Stimulated activated CD8-positive, alpha-beta memory T cell treated with anti-CD3 and anti-CD28 coated beads, Interleukin-4, amount 100 ng/mL, for 48 hours (primary cell): ENCODE measurements around the gene VWA1.
"Not testable (repeated sequence)": the region's sequence is repeated elsewhere in the genome, so short reads cannot be mapped to it uniquely, and the experiment has no call there.

Experiments used
- DNase-seq: peaks from one replicate; pipeline ENCODE4 v3.0.0-alpha.2; 2020

The VWA1 gene

GRCh38 chr1:1459711-1460110 is 24.2 kb downstream of the VWA1 start:
- not testable (repeated sequence) for DNase-seq

DNA sequence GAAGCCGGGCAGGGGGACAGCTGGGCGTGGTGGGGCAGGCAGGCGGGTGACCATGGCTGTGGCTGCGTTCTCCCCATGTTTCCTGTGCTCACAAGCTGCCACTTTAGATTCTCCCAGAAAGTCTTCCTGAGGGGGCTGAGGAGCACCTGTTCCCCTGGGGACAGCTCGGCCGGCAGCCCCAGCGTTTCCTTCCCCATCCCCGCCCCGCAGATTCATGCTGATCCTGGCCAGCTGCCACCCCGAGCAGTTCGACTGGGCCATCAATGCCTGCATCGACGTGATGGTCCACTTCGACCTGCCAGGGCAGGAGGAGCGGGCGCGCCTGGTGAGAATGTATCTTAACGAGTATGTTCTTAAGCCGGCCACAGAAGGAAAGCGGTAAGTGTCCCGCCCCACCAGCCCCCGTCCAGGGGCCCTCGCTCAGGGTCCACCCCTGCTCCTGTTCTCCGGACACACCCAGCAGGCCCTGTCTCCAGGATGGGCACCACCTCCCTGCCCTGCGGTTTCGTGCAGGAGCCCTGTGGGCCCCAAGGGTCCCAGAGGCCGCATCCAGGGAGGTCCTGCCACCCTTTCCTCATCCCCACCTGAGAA is 25.1 kb downstream of the VWA1 start:
- no peak for DNase-seq

DNA sequence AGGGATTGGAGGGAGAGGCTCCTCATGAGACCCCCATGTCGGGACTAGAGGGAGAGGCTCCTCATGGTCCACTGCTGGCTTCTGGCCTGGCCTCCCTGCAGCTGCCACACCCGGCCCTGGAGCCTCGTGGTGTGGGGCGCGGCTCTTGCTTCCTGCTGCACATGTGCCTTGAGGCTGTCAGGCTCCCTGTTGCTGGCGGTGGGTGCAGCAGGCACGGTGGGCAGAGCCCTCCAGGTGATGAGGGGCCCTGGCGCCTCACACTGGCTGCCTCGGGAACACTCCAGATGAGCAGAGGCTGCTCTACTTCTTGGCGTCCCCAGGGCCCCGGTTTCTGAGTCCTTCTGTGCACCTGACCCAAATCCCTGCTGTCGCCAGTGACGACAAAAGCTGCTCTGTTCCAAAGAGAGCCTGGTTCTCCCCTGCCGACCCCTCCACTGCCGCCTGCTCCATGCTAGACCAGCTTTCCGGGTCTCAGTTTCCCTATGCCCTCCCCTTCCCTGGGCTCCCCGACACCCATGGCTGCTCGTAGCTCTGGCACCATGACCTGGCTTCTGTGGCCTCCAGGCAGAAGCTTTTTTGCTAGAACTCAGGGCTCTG is 26.3 kb downstream of the VWA1 start:
- no peak for DNase-seq

DNA sequence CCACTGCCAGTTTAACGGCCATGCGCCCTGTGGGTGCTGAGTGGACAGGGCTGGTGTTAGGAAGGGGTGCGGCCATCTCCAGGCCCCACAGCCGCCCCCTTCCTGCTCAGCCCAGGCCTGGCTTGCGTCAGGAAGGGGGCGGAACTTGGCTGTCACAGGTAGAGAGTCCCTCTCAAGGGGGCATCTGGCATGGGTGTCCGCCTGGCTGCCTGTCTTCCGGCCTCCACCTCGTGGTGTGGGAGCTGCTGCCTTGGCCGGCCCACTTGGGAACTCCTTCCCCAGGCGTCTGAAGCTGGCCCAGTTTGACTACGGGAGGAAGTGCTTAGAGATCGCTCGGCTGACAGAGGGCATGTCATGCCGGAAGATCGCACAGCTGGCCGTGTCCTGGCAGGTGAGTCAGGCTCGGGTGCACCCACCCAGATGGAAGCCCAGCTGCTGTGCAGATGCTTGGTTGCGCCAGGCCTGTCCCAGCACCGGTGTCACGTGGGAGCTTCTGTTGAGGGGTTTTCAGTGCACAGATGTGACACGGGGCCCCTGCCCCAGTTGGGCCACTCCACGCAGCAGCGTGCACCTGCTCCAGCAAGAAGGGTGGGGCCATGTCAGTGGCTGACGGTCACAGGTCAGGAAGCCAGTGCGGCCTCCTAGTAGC is 27.0 kb downstream of the VWA1 start:
- no peak for DNase-seq

DNA sequence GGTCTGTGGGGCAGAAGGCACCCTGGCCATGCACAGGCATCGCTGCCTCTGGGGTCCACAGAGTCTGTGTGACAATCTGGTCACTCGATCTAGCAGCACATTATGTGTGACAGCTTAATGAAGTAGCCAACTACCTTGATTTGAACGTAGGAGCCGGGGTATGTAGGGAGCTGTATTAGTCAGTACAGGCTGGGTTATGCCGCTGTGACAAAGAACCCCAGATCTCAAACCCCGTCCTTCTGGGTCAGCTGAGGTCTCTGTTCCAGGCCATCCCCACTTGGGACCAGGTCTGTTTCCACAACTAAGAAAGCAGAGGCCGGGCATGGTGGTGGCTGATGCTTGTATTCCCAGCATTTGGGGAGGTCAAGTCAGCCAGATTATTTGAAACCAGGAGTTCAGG is 27.8 kb downstream of the VWA1 start:
- DNase-seq, result no peak

DNA sequence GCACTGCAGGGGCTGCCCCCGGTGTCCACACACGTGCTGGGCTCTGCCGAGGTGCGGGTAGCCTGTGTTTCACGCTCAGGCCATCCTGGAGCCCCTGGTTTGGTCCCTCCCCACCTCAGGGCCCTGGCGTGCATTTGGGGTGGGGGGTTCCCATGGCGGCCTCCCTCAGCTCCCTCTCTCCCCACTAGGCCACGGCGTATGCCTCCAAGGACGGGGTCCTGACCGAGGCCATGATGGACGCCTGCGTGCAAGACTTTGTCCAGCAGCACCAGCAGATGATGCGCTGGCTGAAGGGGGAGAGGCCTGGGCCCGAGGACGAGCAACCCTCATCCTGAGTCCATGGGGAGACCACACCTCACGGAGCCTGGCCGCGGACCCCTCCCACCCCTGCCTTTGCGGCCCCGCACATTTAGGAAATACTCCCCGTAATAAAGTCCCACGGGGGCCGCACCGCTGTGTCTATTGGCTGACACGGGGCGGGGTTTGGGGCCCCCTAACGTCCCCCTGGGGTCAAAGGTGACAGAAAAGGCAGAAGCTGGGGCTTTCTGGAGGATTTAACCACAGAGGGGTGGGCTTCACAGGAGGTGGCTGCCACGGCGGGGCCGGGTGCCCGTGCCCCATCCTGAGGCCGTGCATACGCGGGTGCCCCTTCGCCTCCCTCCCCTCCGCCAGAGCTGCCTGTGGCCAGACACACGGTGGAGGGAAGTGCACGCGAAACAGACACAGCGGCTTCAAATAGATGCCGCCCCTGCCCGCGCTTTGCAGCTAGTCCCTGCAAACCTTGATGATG is 32.9 kb downstream of the VWA1 start:
- not testable (repeated sequence) for DNase-seq

GRCh38 chr1:1470626-1471388 is 35.3 kb downstream of the VWA1 start:
- DNase-seq, result peak; percentile 44

GRCh38 chr1:1471389-1472052 is 36.0 kb downstream of the VWA1 start, which contains the start of gene ATAD3B:
Gene ATAD3B, plus strand, starts transcription at chr1:1471765. Its CDS starts 120 bp downstream, at chr1:1471885.
- peak; percentile 98 for DNase-seq

DNA sequence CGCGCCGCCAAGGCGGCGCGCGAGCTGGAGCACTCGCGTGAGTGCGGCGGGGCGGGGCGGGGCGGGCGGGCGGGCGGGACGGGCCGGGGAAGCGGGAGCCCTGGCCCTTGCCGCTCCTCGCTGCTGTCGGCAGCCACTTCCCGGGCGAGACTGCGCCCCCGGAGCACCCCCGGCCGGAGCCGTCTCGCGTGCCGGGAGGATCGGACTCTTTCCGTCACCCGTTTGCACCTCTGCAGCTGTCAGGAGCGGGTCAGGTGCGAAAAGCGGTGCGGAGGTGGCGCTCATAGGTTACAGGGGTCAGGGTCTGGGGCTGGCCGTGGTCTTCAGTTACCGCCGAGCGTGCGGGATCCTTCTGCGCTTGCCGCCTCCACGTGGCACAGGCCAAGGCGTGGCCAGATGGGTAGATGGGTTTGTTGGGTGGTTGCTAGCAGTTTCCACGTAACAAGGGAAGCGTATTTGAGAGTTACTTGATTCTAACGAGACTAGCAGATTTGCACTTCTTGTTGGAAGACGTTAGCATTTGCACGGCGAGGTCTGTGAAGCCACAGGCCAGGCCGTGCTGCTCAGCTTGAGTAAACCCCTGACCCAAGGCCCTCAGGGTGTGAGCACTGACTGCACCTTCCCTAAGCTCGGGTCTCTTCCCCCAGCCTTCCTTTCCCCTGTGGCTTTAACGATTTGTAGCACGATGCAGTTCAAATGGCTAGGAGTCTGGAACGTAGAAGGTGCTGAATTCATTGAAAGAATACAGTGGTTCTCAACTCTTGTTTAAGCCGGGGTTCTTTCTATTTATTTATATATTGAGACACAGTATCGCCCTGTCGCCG is 36.8 kb downstream of the VWA1 start:
- not testable (repeated sequence) for DNase-seq

DNA sequence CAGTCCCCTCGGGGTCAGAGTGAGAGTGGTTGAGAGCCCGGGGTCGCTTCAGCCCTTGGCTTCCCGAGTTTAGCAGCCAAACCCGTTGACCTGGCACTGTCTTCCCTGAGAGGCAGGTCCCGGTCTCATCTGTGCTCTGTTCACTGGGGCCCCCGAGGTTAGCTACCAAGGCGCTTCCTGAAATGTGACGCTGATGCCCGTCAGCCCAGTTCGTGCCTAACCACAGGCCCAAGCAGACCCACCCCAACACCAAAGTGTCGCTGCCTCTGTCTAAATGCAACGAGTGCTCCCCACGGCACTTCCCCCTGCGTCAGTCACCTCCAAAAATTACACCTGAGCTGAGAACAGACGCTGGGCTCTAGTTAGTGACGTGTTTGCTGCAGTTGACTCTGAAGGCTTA is 40.5 kb downstream of the VWA1 start:
- not testable (repeated sequence) for DNase-seq

GRCh38 chr1:1477206-1477605 is 41.7 kb downstream of the VWA1 start:
- no peak for DNase-seq

DNA sequence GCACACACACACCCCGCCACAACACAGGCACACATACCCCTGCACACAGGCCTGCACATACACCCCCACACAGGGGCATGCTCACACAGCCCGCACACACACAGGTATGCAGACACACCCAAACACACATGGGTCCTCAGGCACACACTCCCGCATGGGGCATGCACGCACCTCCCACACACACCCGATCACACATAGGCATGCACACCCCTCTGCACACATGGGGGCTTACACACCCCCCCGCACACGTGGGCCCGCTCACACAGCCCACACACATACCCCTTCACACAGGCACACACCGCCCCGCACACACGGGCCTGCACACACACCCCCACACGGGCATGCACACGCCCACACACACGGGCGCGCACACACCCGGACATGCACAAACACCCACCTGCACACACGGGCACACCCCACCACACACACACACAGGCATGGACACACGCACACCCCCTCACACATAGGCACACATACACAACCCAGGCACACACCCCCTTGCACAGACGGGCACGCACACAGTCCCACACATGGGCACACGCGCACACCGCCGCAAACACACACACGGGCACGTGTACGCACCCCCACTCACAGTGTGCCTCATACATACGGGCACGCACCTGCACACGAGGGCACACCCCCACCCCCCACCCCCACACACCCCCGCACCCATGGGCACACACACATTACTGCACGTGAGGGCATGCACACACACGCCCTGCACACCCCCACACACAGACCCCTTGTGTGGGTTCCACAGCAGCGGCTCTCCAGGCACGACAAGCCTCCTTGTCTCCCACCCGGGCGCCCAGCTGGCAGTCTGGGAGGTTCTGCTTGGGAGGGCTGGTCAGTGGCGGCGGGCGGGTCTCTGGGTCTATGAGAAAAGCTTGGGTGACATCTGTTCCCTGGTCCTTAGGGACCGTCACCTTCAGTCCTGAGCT is 44.3 kb downstream of the VWA1 start:
- DNase-seq, result no peak

DNA sequence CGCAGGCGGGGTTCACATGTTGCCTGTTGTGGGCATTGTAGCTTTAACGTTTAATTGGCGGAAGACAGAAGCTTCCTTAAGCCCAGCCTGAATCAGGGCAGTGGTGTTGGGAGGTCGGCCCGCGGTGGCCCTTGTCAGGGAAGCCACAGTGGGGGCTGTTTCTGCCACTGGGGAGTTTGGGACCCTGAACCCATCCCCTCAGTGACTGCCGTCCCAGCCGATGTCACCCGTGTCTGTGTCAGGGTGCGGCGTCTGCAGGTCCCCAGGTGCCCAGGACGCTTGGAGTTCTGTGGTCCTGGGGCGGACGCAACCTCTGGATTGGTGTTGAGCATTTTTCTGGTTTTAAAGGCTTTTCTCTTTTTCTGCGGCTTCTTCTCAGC is 45.0 kb downstream of the VWA1 start:
- not testable (repeated sequence) for DNase-seq

GRCh38 chr1:1481811-1482210 is 46.3 kb downstream of the VWA1 start:
- not testable (repeated sequence) for DNase-seq

DNA sequence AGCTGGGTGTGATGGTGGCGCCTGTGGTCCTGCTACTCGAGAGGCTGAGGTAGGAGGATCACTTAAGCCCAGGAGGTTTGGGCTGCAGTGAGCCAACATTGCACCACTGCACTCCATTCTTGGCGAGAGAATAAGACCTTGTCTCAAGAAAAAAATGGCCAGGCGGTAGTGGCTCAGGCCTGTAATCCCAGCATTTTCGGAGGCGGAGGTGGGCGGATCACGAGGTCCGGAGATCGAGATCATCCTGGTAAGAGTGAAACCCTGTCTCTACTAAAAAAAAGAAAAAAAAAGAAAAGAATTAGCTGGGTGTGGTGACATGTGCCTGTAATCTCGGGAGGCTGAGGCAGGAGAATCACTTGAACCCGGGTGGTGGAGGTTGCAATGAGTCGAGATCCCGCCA is 47.4 kb downstream of the VWA1 start:
- no peak for DNase-seq

GRCh38 chr1:1483714-1484113 is 48.2 kb downstream of the VWA1 start:
- no peak for DNase-seq

DNA sequence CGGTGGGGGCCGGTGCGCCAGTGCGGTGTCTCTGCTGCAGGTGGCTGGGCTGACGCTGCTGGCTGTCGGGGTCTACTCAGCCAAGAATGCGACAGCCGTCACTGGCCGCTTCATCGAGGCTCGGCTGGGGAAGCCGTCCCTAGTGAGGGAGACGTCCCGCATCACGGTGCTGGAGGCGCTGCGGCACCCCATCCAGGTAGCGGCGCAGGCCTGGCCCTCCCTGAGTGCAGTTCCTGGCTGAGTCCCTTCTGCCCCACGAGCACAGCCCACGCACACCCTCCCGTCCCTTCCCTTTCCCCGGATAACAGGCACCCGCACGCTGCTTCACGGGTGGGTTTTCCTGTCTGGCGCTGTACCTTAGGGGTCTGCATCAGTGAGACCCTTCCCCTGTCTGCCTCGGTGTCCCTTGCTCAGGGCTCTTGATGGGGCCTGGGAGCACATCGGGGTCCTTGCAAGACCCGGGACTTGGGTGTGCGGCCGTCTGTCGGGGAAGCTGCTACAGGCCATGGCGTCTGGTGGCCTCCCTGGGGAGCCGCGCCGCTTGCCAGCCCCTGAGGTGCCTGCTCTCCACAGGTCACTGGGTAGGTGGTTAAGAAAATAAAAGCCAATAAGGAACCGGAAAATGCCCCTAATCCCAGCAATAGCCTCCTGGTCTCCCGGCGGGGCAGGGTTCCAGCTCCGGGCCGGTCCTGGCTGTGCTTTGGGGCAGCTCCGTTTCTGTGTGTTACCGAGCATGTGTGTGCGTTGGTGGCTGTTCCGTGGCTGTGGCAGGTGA is 49.7 kb downstream of the VWA1 start:
- not testable (repeated sequence) for DNase-seq

- DNase-seq, result not testable (repeated sequence)
Observed at GRCh38 chr1:1485755-1486317, 50.3 kb downstream of the VWA1 start.

DNA sequence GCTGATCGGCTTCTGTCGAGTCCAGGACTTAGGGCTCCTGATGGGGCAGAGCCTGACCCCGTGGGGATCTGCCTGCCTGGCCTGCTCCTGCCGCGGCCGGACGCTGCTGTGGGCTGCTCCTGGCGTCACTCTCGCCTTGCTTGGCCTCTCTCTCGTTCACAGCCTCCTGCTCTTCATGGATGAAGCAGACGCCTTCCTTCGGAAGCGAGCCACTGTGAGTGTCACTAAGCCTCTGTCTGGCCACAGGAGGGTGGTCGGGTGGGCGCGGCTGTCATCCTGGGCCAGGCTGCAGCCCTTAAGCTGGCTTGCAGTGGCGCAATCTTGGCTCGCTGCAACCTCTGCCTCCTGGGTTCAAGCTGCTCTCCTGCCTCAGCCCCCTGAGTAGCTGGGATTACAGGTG is 52.2 kb downstream of the VWA1 start:
- no peak for DNase-seq
